Mesendoderm (in vitro differentiated cells): ENCODE results near the gene TRABD2B.

Source experiments
- DNase-seq: peaks from one replicate; pipeline ENCODE4 v3.0.0; 2013
- H2AK5ac ChIP-seq: 2 replicates; pipeline ENCODE4 v1.6.1; 2013; ENCODE audit warnings: low read length, inconsistent platforms
- H2BK120ac ChIP-seq: 2 replicates; pipeline ENCODE4 v1.6.1; 2013; ENCODE audit warnings: low read depth, mild to moderate bottlenecking, low read length, moderate library complexity, mixed read lengths
- H2BK15ac ChIP-seq: replicated peaks from 2 replicates; pipeline ENCODE4 v1.6.1; 2013; ENCODE audit warnings: low read depth, mild to moderate bottlenecking, moderate library complexity
- H2BK5ac ChIP-seq: 2 replicates; pipeline ENCODE4 v1.6.1; 2013; ENCODE audit warnings: low read length, inconsistent platforms
- H3K18ac ChIP-seq: 2 replicates; pipeline ENCODE4 v1.6.1; 2013; ENCODE audit warnings: mild to moderate bottlenecking, low read length, mixed read lengths
- H3K23ac ChIP-seq: one replicate; pipeline ENCODE4 v1.6.1; 2013; ENCODE audit warnings: low read length
- H3K27ac ChIP-seq: 2 replicates; pipeline ENCODE4 v1.5.1; 2013; ENCODE audit warnings: low read depth, mild to moderate bottlenecking, inconsistent platforms, low read length, moderate library complexity
- H3K27me3 ChIP-seq: 2 replicates; pipeline ENCODE4 v1.6.1; 2013; ENCODE audit warnings: low read length, control low read depth, mild to moderate bottlenecking, inconsistent platforms; ENCODE audit not compliant: insufficient read depth, poor library complexity
- H3K36me3 ChIP-seq: 2 replicates; pipeline ENCODE4 v1.6.1; 2013; ENCODE audit warnings: low read length, inconsistent platforms; ENCODE audit not compliant: control insufficient read depth, insufficient read depth
- H3K4ac ChIP-seq: one replicate; pipeline ENCODE4 v1.6.1; 2013; ENCODE audit warnings: low read depth, mild to moderate bottlenecking, low read length, moderate library complexity
- H3K4me1 ChIP-seq: 2 replicates; pipeline ENCODE4 v1.6.1; 2013; ENCODE audit warnings: low read depth, low read length, inconsistent platforms; ENCODE audit not compliant: control insufficient read depth
- H3K4me2 ChIP-seq: 2 replicates; pipeline ENCODE4 v1.6.1; 2013; ENCODE audit warnings: low read length
- H3K4me3 ChIP-seq: 2 replicates; pipeline ENCODE4 v1.5.1; 2013; ENCODE audit warnings: mild to moderate bottlenecking, low read length
- H3K56ac ChIP-seq: one replicate; pipeline ENCODE4 v1.6.1; 2013; ENCODE audit warnings: low read length
- H3K79me1 ChIP-seq: 2 replicates; pipeline ENCODE4 v1.6.1; 2013; ENCODE audit warnings: low read length, inconsistent platforms
- H3K79me2 ChIP-seq: 2 replicates; pipeline ENCODE4 v1.6.1; 2013; ENCODE audit warnings: mild to moderate bottlenecking, low read length; ENCODE audit not compliant: control insufficient read depth, insufficient read depth
- H3K9ac ChIP-seq: 2 replicates; pipeline ENCODE4 v1.6.1; 2013; ENCODE audit warnings: low read length, inconsistent platforms
- H4K5ac ChIP-seq: one replicate; pipeline ENCODE4 v1.6.1; 2013; ENCODE audit warnings: low read length
- H4K8ac ChIP-seq: one replicate; pipeline ENCODE4 v1.6.1; 2013; ENCODE audit warnings: low read depth, mild to moderate bottlenecking, control low read depth, low read length, moderate library complexity
- WGBS: extraction: QIAGEN DNeasy Blood & Tissue Kit; methylation state at CpG from one replicate; pipeline ENCODE4 v1.1.7; 2013; ENCODE audit warnings: low lambda C conversion rate, missing lambda C conversion rate; ENCODE audit not compliant: insufficient coverage; ENCODE audit errors: extremely low coverage; 5-methylcytosine and 5-hydroxymethylcytosine counted together

TRABD2B gene

GRCh38 chr1:47873337-47873736, 123.8 kb downstream of the TRABD2B start:
- no peak overlapping the region for H3K27ac ChIP-seq
- no peaks in the 10 kb centered on the region for H3K27me3 ChIP-seq
- WGBS, result no CpG with 5 or more reads among the region's 6 CpGs
- H3K18ac ChIP-seq, result no peak overlapping the region
- peaks cover 1% of the 10 kb centered on the region for H3K79me1 ChIP-seq
- no peaks in the 10 kb centered on the region for H3K36me3 ChIP-seq
- no peak overlapping the region for H2BK5ac ChIP-seq
- no peak overlapping the region for H3K4me2 ChIP-seq
- no peak overlapping the region for H3K4ac ChIP-seq
- H2BK15ac ChIP-seq, result no peak overlapping the region
- no peak overlapping the region for H4K8ac ChIP-seq
- H3K4me3 ChIP-seq, result no peak overlapping the region
- no peak for DNase-seq
- H2AK5ac ChIP-seq, result no peak overlapping the region
- no peak overlapping the region for H4K5ac ChIP-seq
- H3K79me2 ChIP-seq, result no peaks in the 10 kb centered on the region
- peaks cover 2% of the 10 kb centered on the region for H3K4me1 ChIP-seq
- H3K9ac ChIP-seq, result no peak overlapping the region
- H3K23ac ChIP-seq, result no peak overlapping the region
- no peak overlapping the region for H2BK120ac ChIP-seq
- H3K56ac ChIP-seq, result no peak overlapping the region

- H3K23ac ChIP-seq, result no peak overlapping the region
- H3K79me2 ChIP-seq, result no peaks in the 10 kb centered on the region
- no peak overlapping the region for H3K27ac ChIP-seq
- no CpG with 5 or more reads among the region's 3 CpGs for WGBS
- no peak overlapping the region for H4K5ac ChIP-seq
- no peak overlapping the region for H2BK15ac ChIP-seq
- no peak overlapping the region for H3K9ac ChIP-seq
- peaks cover 1% of the 10 kb centered on the region for H3K79me1 ChIP-seq
- no peak overlapping the region for H3K18ac ChIP-seq
- no peaks in the 10 kb centered on the region for H3K36me3 ChIP-seq
- no peak overlapping the region for H3K56ac ChIP-seq
- no peaks in the 10 kb centered on the region for H3K27me3 ChIP-seq
- no peak overlapping the region for H3K4me2 ChIP-seq
- no peak overlapping the region for H3K4me3 ChIP-seq
- H2BK120ac ChIP-seq, result no peak overlapping the region
- no peak overlapping the region for H2AK5ac ChIP-seq
- DNase-seq, result no peak
- no peak overlapping the region for H2BK5ac ChIP-seq
- peaks cover 2% of the 10 kb centered on the region for H3K4me1 ChIP-seq
- no peak overlapping the region for H3K4ac ChIP-seq
- H4K8ac ChIP-seq, result no peak overlapping the region
Measured at GRCh38 chr1:47872886-47873285, 124.3 kb downstream of the TRABD2B start.

GRCh38 chr1:47871799-47872353, 125.3 kb downstream of the TRABD2B start:
- Histone ChIP-seq H4K8ac (no peak overlapping the region), H3K27me3 (no peaks in the 10 kb centered on the region), H2BK120ac (no peak overlapping the region), H3K36me3 (no peaks in the 10 kb centered on the region), H2BK15ac (no peak overlapping the region), H2AK5ac (no peak overlapping the region), H3K9ac (no peak overlapping the region), H4K5ac (no peak overlapping the region), H3K4ac (no peak overlapping the region), H3K23ac (no peak overlapping the region), H2BK5ac (no peak overlapping the region), H3K4me2 (no peak overlapping the region), H3K56ac (no peak overlapping the region), H3K18ac (no peak overlapping the region), H3K79me1 (peaks cover 1% of the 10 kb centered on the region), H3K4me1 (peaks cover 2% of the 10 kb centered on the region), H3K27ac (no peak overlapping the region), H3K79me2 (no peaks in the 10 kb centered on the region), H3K4me3 (no peak overlapping the region)
- DNase-seq, result no peak
- whole genome bisulfite sequencing, result no CpG with 5 or more reads among the region's 2 CpGs

GRCh38 chr1:47870946-47871676, 126.1 kb downstream of the TRABD2B start:
- no peak overlapping the region for H4K8ac ChIP-seq
- H4K5ac ChIP-seq, result no peak overlapping the region
- no peak overlapping the region for H2BK15ac ChIP-seq
- no peak overlapping the region for H3K4me2 ChIP-seq
- no peak overlapping the region for H3K4me3 ChIP-seq
- no peak overlapping the region for H3K9ac ChIP-seq
- no peaks in the 10 kb centered on the region for H3K27me3 ChIP-seq
- H3K4ac ChIP-seq, result no peak overlapping the region
- H3K79me2 ChIP-seq, result no peaks in the 10 kb centered on the region
- peaks cover 2% of the 10 kb centered on the region for H3K4me1 ChIP-seq
- H3K23ac ChIP-seq, result no peak overlapping the region
- H2AK5ac ChIP-seq, result no peak overlapping the region
- H2BK120ac ChIP-seq, result no peak overlapping the region
- H3K36me3 ChIP-seq, result no peaks in the 10 kb centered on the region
- H3K56ac ChIP-seq, result no peak overlapping the region
- peaks cover 1% of the 10 kb centered on the region for H3K79me1 ChIP-seq
- no CpG with 5 or more reads among the region's 8 CpGs for WGBS
- no peak overlapping the region for H3K18ac ChIP-seq
- H2BK5ac ChIP-seq, result no peak overlapping the region
- DNase-seq, result no peak
- no peak overlapping the region for H3K27ac ChIP-seq

GRCh38 chr1:47870480-47870879, 126.7 kb downstream of the TRABD2B start:
- H3K79me1 ChIP-seq, result peaks cover 1% of the 10 kb centered on the region
- H3K27me3 ChIP-seq, result no peaks in the 10 kb centered on the region
- H3K36me3 ChIP-seq, result no peaks in the 10 kb centered on the region
- H2BK15ac ChIP-seq, result no peak overlapping the region
- no peak overlapping the region for H3K4ac ChIP-seq
- H4K5ac ChIP-seq, result no peak overlapping the region
- H2AK5ac ChIP-seq, result no peak overlapping the region
- no peak overlapping the region for H3K56ac ChIP-seq
- DNase-seq, result no peak
- WGBS, result no CpG with 5 or more reads among the region's 4 CpGs
- H3K4me3 ChIP-seq, result no peak overlapping the region
- H2BK120ac ChIP-seq, result no peak overlapping the region
- H3K4me2 ChIP-seq, result no peak overlapping the region
- H3K27ac ChIP-seq, result no peak overlapping the region
- H3K18ac ChIP-seq, result no peak overlapping the region
- peaks cover 2% of the 10 kb centered on the region for H3K4me1 ChIP-seq
- H3K9ac ChIP-seq, result no peak overlapping the region
- H3K23ac ChIP-seq, result no peak overlapping the region
- no peak overlapping the region for H4K8ac ChIP-seq
- H2BK5ac ChIP-seq, result no peak overlapping the region
- no peaks in the 10 kb centered on the region for H3K79me2 ChIP-seq

- Histone ChIP-seq H3K4ac (no peak overlapping the region), H3K27ac (no peak overlapping the region), H3K23ac (no peak overlapping the region), H3K18ac (no peak overlapping the region), H3K56ac (no peak overlapping the region), H3K9ac (no peak overlapping the region), H3K79me2 (no peaks in the 10 kb centered on the region), H3K4me1 (no peaks in the 10 kb centered on the region), H4K5ac (no peak overlapping the region), H4K8ac (no peak overlapping the region), H2BK5ac (no peak overlapping the region), H3K79me1 (peaks cover 1% of the 10 kb centered on the region), H3K4me2 (no peak overlapping the region), H2AK5ac (no peak overlapping the region), H2BK15ac (no peak overlapping the region), H2BK120ac (no peak overlapping the region), H3K4me3 (no peak overlapping the region), H3K27me3 (no peaks in the 10 kb centered on the region), H3K36me3 (no peaks in the 10 kb centered on the region)
- no peak for DNase-seq
- no CpG with 5 or more reads among the region's 5 CpGs for WGBS
Measured at GRCh38 chr1:47868348-47868676, 128.9 kb downstream of the TRABD2B start.
